ENCODE data around the gene NTN1.

DNA sequence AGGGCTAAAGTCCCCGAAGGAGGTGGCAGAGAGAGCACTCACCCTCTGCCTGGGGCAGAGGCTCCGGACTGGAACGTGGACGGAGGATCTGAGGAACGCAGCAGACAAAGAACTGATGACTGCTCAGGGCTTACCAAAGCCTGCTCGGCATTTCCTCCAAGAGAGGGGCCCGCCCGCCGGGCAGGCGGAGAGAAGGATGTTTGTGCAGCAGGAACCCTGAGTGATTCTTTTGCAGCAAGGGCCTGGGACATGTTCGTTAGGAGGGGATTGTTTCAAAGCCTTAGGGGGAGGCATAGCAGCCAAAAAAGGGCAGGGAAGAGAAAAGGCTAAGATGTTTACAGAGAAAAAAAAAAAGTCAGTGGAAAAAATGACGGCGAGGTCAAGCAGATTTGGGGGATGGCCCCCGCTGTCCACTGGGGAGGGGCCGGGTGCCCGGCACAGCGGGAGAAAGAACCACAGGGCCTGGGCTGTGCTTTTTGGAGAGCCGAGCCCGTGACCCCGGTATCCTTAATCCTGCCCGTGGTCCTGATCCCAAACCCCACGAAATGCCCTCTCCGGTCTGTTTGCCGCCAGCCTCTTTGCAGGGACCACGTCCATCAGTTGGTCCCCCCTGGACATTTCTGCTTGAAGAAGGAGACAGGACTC lies 129.3 kb downstream of the NTN1 start:
- TF ChIP-seq CTCF (tag by site-specific recombination; IDR thresholded peaks at IDR 0.05) (no peak), GLIS1 (tag by site-specific recombination; IDR thresholded peaks at IDR 0.05) (no peak), ZNF2 (tag by site-specific recombination; IDR thresholded peaks at IDR 0.05) (no peak), KLF16 (tag by site-specific recombination; IDR thresholded peaks at IDR 0.05) (no peak), BCL11A (tag by site-specific recombination; IDR thresholded peaks at IDR 0.05; ENCODE audit: low read depth) (no peak), ZBTB8A (tag by site-specific recombination; IDR thresholded peaks at IDR 0.05) (no peak), SETDB1 (IDR thresholded peaks at IDR 0.05; ENCODE audit: insufficient read length, low read length) (no peak), ZNF510 (tag by site-specific recombination; IDR thresholded peaks at IDR 0.05; ENCODE audit: insufficient replicate concordance) (no peak), ZFP3 (tag by site-specific recombination; IDR thresholded peaks at IDR 0.05; ENCODE audit: low read depth) (no peak), ZNF169 (tag by site-specific recombination; IDR thresholded peaks at IDR 0.05) (no peak), ZNF223 (tag by site-specific recombination; IDR thresholded peaks at IDR 0.05) (no peak), TCF7L2 (IDR thresholded peaks at IDR 0.05; ENCODE audit: borderline replicate concordance, low read depth, low read length) (no peak)
- TF ChIP-seq, protein P1, sequence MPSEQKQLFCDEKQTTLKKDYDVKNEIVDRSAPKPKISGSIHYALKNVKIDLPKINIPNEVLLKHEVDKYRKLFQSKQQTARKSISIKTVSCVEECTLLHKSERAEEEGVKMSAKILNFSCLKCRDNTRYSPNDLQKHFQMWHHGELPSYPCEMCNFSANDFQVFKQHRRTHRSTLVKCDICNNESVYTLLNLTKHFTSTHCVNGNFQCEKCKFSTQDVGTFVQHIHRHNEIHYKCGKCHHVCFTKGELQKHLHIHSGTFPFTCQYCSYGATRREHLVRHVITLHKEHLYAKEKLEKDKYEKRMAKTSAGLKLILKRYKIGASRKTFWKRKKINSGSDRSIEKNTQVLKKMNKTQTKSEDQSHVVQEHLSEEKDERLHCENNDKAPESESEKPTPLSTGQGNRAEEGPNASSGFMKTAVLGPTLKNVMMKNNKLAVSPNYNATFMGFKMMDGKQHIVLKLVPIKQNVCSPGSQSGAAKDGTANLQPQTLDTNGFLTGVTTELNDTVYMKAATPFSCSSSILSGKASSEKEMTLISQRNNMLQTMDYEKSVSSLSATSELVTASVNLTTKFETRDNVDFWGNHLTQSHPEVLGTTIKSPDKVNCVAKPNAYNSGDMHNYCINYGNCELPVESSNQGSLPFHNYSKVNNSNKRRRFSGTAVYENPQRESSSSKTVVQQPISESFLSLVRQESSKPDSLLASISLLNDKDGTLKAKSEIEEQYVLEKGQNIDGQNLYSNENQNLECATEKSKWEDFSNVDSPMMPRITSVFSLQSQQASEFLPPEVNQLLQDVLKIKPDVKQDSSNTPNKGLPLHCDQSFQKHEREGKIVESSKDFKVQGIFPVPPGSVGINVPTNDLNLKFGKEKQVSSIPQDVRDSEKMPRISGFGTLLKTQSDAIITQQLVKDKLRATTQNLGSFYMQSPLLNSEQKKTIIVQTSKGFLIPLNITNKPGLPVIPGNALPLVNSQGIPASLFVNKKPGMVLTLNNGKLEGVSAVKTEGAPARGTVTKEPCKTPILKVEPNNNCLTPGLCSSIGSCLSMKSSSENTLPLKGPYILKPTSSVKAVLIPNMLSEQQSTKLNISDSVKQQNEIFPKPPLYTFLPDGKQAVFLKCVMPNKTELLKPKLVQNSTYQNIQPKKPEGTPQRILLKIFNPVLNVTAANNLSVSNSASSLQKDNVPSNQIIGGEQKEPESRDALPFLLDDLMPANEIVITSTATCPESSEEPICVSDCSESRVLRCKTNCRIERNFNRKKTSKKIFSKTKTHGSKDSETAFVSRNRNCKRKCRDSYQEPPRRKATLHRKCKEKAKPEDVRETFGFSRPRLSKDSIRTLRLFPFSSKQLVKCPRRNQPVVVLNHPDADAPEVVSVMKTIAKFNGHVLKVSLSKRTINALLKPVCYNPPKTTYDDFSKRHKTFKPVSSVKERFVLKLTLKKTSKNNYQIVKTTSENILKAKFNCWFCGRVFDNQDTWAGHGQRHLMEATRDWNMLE (tag by site-specific recombination; conservative IDR thresholded peaks at IDR 0.05; ENCODE audit: low read depth), result no peak

All from HEK293 (cell line).